ENCODE measurements around the gene CDC42BPG.
A peak's percentile ranks its signal among the peaks of the same experiment; 100 is the strongest.

CDC42BPG gene

DNA sequence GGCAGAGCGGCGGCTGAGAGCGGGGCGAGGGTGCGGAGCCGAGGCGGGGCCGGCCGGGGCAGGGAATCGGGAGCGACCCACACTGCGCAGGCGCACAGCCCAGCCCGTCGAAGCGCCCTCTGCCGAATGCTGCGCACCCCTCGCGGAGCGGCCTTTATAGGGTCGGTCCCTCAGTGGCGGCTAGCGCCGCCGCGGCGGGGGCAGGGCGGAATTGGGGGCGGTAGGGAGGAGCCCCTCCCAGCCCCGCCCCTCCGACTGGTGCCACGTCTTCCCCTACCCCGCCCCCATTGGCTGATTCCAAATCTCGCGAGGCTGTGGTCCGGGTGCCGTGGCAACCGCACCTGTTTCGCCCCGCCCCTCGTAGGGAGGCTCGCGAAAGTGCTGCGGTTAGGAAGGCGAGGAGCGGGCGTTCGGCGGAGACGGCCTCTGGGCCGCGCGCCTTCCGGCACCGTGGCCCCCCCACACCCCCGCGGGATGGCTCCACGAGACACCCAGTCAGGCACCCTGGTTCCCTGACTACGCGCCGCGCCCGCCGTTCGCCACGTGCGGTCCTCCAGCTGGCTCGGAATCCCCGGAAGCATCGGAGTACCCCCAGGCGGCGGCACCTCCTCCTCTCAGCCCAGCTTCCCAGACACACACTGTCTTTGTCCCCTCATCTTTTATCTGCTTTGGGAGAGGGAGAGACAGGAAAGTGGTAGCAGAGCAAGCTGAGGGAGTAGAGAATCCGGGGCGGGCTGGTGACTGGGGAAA is 34.2 kb upstream of the CDC42BPG start, which contains the start of gene EHD1:
TSS of gene EHD1 (minus strand) at position 128 of the 750 bp plus-strand sequence. CDS start 157 bp downstream, outside the sequence.
- TF ChIP-seq, protein P1, sequence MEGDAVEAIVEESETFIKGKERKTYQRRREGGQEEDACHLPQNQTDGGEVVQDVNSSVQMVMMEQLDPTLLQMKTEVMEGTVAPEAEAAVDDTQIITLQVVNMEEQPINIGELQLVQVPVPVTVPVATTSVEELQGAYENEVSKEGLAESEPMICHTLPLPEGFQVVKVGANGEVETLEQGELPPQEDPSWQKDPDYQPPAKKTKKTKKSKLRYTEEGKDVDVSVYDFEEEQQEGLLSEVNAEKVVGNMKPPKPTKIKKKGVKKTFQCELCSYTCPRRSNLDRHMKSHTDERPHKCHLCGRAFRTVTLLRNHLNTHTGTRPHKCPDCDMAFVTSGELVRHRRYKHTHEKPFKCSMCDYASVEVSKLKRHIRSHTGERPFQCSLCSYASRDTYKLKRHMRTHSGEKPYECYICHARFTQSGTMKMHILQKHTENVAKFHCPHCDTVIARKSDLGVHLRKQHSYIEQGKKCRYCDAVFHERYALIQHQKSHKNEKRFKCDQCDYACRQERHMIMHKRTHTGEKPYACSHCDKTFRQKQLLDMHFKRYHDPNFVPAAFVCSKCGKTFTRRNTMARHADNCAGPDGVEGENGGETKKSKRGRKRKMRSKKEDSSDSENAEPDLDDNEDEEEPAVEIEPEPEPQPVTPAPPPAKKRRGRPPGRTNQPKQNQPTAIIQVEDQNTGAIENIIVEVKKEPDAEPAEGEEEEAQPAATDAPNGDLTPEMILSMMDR (IDR thresholded peaks at IDR 0.05; ENCODE audit: low read depth, low read length), result peak; percentile 33; the same call in 1 of the 2 replicates
- H3K4me3 ChIP-seq (ENCODE audit: low read depth, low read length), result peak within 1 kb of the TSS; percentile 99

DNA sequence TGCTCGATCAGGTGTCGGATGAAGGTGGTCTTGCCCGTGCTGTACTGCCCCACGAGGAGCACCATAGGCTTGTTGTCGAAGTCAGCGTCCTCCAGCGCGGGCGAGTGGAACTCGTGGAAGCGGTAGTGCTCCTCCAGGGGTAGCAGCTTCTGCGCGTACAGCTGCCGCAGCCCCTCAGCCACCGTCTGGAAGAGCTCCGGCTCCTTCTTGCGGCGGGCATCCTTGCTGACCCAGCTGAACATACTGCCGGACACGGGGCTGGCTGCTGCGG is 33.7 kb upstream of the CDC42BPG start:
- TF ChIP-seq, protein P1 (IDR thresholded peaks at IDR 0.05; ENCODE audit: low read depth, low read length), result no peak
- peak overlapping the region; percentile 99 for H3K4me3 ChIP-seq (ENCODE audit: low read depth, low read length)

DNA sequence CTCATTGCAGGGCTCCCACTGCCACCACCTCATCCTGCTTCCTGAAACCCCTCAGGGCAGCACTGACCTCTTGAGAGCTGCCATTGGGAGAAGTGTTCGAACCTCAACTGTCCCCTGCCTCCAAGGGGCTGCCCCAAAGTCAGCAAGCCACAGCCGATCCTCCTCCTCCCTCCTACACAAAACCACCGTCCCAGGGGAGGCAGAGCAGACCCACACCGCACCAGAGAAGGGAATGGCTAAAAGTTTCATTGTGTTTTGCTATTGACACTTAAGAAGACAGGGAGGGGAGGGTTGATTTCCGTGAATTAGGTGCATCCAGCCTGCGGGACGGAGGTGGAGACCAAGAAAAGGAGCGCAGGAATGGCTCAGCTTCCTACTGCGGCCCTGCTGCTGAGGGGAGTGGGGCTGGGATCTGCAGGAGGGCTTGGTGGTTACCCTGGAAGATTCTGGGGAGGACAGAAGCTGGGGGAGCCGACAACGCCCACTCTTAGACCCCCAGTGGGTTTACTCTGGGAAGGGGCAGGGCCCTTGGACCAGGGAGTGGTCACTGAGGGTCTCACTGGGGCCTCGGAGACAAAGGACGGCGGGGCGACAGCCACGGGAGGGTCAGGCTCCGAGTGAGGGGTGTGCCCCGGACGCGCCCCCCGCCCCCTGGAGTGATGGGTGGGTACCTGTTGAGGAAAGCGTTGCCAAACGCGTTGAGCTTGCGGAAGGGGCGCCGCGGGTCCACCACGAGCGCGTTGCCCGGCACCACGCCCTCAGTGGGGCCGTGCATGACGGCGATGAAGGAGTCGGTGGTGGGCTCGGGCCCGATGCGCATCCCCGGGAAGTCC is 33.2 kb upstream of the CDC42BPG start:
- peak overlapping the region; percentile 99 for H3K4me3 ChIP-seq (ENCODE audit: low read depth, low read length)
- TF ChIP-seq, protein P1 (IDR thresholded peaks at IDR 0.05; ENCODE audit: low read depth, low read length), result no peak

DNA sequence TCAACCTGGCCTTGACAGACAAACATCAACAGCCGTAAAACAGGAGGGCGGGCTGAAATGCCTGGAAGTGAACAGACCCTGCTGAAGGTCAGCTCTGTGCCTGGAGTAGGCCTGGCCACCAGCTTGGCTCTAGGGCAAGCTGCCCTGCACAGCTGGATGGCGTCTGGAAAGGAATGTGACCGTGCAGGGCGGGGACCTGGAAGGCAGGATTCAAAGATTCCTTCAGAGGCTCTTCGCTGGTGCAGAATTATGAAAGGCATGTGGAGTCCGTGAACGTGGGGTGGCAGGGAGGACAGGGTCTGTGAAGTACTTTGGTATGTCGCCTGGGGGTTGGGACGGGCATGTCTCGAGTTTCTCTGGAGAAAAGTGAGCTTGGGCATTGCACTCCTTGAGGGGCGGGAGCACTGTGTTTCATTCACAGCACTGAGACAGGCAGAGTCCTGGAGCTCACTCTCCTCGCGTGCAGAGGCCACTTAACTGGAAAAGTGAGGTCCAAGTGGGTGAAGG is 32.4 kb upstream of the CDC42BPG start:
- peak overlapping the region; percentile 99 for H3K4me3 ChIP-seq (ENCODE audit: low read depth, low read length)
- TF ChIP-seq, protein P1 (IDR thresholded peaks at IDR 0.05; ENCODE audit: low read depth, low read length), result no peak

DNA sequence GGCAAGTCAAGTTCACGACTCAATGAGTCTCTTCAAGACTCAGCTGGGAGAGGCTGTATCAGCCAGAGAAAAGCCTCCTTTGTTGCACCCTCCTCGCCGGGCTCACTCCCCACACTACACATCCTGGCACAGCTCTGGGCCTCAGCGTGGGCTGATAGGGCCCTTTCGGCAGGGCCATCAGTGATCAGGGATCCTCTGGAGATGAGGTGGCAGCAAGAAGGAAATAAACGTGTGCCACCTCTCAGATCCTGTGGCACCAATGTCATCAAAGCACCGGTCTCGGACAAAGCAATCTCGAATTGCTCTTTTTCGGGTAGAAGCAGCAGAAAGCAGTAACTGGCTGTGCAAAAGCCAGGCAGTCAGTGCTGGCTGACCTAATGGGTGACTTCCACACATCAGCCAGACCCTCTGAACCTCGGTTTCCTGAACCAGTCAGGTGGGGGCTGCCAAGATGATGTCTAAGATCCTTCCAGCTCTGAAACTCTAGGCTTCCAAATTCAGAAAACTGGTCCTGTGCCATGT is 31.8 kb upstream of the CDC42BPG start:
- H3K4me3 ChIP-seq (ENCODE audit: low read depth, low read length), result peak overlapping the region; percentile 99
- TF ChIP-seq, protein P1 (IDR thresholded peaks at IDR 0.05; ENCODE audit: low read depth, low read length), result no peak

DNA sequence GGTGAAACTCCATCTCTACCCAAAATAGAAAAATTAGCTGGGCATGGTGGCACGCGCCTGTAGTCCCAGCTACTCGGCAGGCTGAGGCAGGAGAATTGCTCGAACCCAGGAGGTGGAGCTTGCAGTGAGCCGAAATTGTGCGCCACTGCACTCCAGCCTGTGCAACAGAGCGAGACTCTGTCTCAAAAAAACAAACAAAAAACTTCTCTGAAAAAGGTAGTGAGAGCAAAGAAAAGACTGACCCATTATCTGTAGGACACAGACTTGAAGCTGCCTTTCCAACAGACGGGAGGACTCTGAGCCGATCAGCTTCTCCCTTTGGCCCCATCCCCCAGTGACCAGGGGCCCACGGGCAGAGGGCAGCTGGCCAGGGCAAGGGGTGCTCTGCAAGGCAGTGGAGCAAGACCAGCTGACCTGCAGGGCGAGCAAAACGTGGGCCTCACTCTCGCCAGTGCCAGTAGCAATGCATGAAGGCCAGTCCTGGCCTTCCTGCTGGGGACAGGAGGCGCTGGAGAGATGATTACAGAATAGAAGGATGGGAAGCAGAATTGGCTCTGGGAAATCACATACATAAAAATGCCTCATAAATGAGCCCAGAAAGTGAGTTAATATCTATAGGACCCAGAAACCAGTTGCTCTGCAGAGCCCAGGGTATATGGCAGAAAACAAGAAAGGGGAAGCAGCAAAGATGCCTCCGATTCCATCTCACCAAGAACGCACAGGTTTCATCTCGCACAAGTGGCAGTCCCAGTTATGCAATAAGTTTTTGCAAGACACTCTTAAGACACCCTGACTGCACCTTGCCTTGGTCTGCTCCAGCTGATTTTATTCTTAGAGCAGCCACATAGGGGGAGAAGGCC is 31.1 kb upstream of the CDC42BPG start:
- TF ChIP-seq, protein P1 (IDR thresholded peaks at IDR 0.05; ENCODE audit: low read depth, low read length), result no peak
- peak overlapping the region; percentile 99 for H3K4me3 ChIP-seq (ENCODE audit: low read depth, low read length)

All from WI38 (cell line).